Measurements from ENCODE around the gene RHBDF2. TPM values are rescaled to one million over a fixed set of nuclear protein-coding genes. Genes with fewer than 3 reads are reported as not detected.

RHBDF2 gene
- total RNA-seq, 4 donors from 2014 or later = 45.9 to 82.6 (median 52.6) TPM

GRCh38 chr17:76461765-76462555 is 39.3 kb downstream of the RHBDF2 start:
- H3K36me3 ChIP-seq = no peaks in the 10 kb centered on the region
- H3K4me1 ChIP-seq = no peaks in the 10 kb centered on the region
- WGBS = 74% methylated on average over 10 of the region's 11 CpGs
- H3K27ac ChIP-seq = no peak overlapping the region
- H3K9me3 ChIP-seq = no peaks in the 10 kb centered on the region
- DNase-seq (ENCODE audit: low spot score in 2 of 2) = no peak
- H3K4me3 ChIP-seq = no peak overlapping the region
- TF ChIP-seq POLR2A (IDR thresholded peaks at IDR 0.05) = no peak
- TF ChIP-seq EP300 (IDR thresholded peaks at IDR 0.05) = no peak
- TF ChIP-seq CTCF (IDR thresholded peaks at IDR 0.05) = no peak
- TF ChIP-seq POLR2AphosphoS5 (IDR thresholded peaks at IDR 0.05) = no peak
- H3K27me3 ChIP-seq = no peaks in the 10 kb centered on the region

- 84% methylated on average over 4 of the region's 4 CpGs for WGBS
- TF ChIP-seq POLR2A (IDR thresholded peaks at IDR 0.05) (no peak), EP300 (IDR thresholded peaks at IDR 0.05) (no peak), POLR2AphosphoS5 (IDR thresholded peaks at IDR 0.05) (no peak), CTCF (IDR thresholded peaks at IDR 0.05) (no peak)
These were observed 41.5 kb downstream of the RHBDF2 start for GRCh38 chr17:76459674-76460073.

GRCh38 chr17:76458580-76459490 is 42.4 kb downstream of the RHBDF2 start:
- H3K36me3 ChIP-seq = no peaks in the 10 kb centered on the region
- WGBS = 50% methylated on average over 9 of the region's 9 CpGs
- no peak for DNase-seq (ENCODE audit: low spot score in 2 of 2)
- no peaks in the 10 kb centered on the region for H3K4me1 ChIP-seq
- no peaks in the 10 kb centered on the region for H3K9me3 ChIP-seq
- TF ChIP-seq POLR2AphosphoS5 (IDR thresholded peaks at IDR 0.05) (no peak), CTCF (IDR thresholded peaks at IDR 0.05) (no peak), EP300 (IDR thresholded peaks at IDR 0.05) (no peak), POLR2A (IDR thresholded peaks at IDR 0.05) (no peak)
- H3K4me3 ChIP-seq = no peak overlapping the region
- no peaks in the 10 kb centered on the region for H3K27me3 ChIP-seq
- H3K27ac ChIP-seq = no peak overlapping the region

More at GRCh38 chr17:76459674-76460073, 41.5 kb downstream of the RHBDF2 start:
- no peaks in the 10 kb centered on the region for H3K36me3 ChIP-seq
- no peak for DNase-seq (ENCODE audit: low spot score in 2 of 2)
- H3K4me1 ChIP-seq = no peaks in the 10 kb centered on the region
- H3K27ac ChIP-seq = no peak overlapping the region
- no peaks in the 10 kb centered on the region for H3K27me3 ChIP-seq
- H3K9me3 ChIP-seq = no peaks in the 10 kb centered on the region
- H3K4me3 ChIP-seq = no peak overlapping the region

GRCh38 chr17:76453431-76453743 is 47.8 kb downstream of the RHBDF2 start:
- no peak for TF ChIP-seq EP300 (IDR thresholded peaks at IDR 0.05)
- no peak for TF ChIP-seq POLR2A (IDR thresholded peaks at IDR 0.05)
- no peak for TF ChIP-seq CTCF (IDR thresholded peaks at IDR 0.05)
- no peak for TF ChIP-seq POLR2AphosphoS5 (IDR thresholded peaks at IDR 0.05)
- DNase-seq (ENCODE audit: low spot score in 2 of 2) = no peak
- Histone ChIP-seq H3K27me3 (no peaks in the 10 kb centered on the region), H3K27ac (no peak overlapping the region), H3K4me3 (peak overlapping the region; percentile 98), H3K36me3 (no peaks in the 10 kb centered on the region), H3K9me3 (no peaks in the 10 kb centered on the region), H3K4me1 (peaks cover 17% of the 10 kb centered on the region)
- whole genome bisulfite sequencing = 34% methylated on average over 6 of the region's 6 CpGs

Data from suprapubic skin (tissue), 4 donors.